Hepatocyte (in vitro differentiated cells): ENCODE data around the gene CLSTN3.

Experiments
- CTCF ChIP-seq: fragments of 200-600 bp; sonication (generic); IDR thresholded peaks from 2 replicates; pipeline ENCODE4 v1.5.1; 2016; ENCODE audit warnings: antibody characterized with exemption, mild to moderate bottlenecking; ENCODE audit not compliant: poor library complexity
- EZH2 ChIP-seq: fragments of 200-600 bp; sonication (generic); IDR thresholded peaks from 2 replicates; pipeline ENCODE4 v1.6.1; 2016; ENCODE audit warnings: antibody characterized with exemption, mild to moderate bottlenecking, borderline replicate concordance
- EZH2phosphoT487 ChIP-seq: fragments of 200-600 bp; sonication (generic); IDR thresholded peaks from one replicate; pipeline ENCODE4 v1.6.1; 2018; ENCODE audit warnings: antibody characterized with exemption, mild to moderate bottlenecking, low read depth, moderate library complexity; ENCODE audit not compliant: unreplicated experiment, severe bottlenecking

GRCh38 chr12:7197841-7198240, 67.7 kb downstream of the CLSTN3 start:
- TF ChIP-seq CTCF (no peak), EZH2 (no peak), EZH2phosphoT487 (no peak)
